ENCODE measurements around the gene MACROH2A2.

The MACROH2A2 gene

GRCh38 chr10:70130878-70131559 lies 78.4 kb downstream of the MACROH2A2 start:
- DNase-seq (ENCODE audit: low read depth in 3 of 3): no peak

GRCh38 chr10:70131560-70131937 lies 78.9 kb downstream of the MACROH2A2 start:
- DNase-seq (ENCODE audit: low read depth in 3 of 3): no peak

GRCh38 chr10:70132098-70133029 lies 79.7 kb downstream of the MACROH2A2 start, which contains the start of gene AIFM2:
TSS of gene AIFM2 (minus strand) at chr10:70132825. CDS start at chr10:70124084, 8,741 bp downstream.
- peak in 1 of 3 experiments; percentile 34 for DNase-seq (ENCODE audit: low read depth in 3 of 3)

- no peak for DNase-seq (ENCODE audit: low read depth in 3 of 3)
Measured at GRCh38 chr10:70135046-70135445, 82.4 kb downstream of the MACROH2A2 start.

GRCh38 chr10:70135684-70136083 lies 83.0 kb downstream of the MACROH2A2 start:
- DNase-seq (ENCODE audit: low read depth in 3 of 3): no peak

- no peak for DNase-seq (ENCODE audit: low read depth in 3 of 3)
Measured at GRCh38 chr10:70137135-70137534, 84.5 kb downstream of the MACROH2A2 start.

GRCh38 chr10:70137927-70138883 lies 85.6 kb downstream of the MACROH2A2 start:
- no peak for DNase-seq (ENCODE audit: low read depth in 3 of 3)

- no peak for DNase-seq (ENCODE audit: low read depth in 3 of 3)
Measured at GRCh38 chr10:70139151-70139996, 86.7 kb downstream of the MACROH2A2 start.

GRCh38 chr10:70139997-70140250 lies 87.3 kb downstream of the MACROH2A2 start:
- no peak for DNase-seq (ENCODE audit: low read depth in 3 of 3)

GRCh38 chr10:70140297-70140696 lies 87.7 kb downstream of the MACROH2A2 start:
- no peak for DNase-seq (ENCODE audit: low read depth in 3 of 3)

GRCh38 chr10:70142555-70142954 lies 89.9 kb downstream of the MACROH2A2 start:
- DNase-seq (ENCODE audit: low read depth in 3 of 3): no peak

GRCh38 chr10:70144372-70145110 lies 91.9 kb downstream of the MACROH2A2 start:
- no peak for DNase-seq (ENCODE audit: low read depth in 3 of 3)

GRCh38 chr10:70145166-70145665 lies 92.6 kb downstream of the MACROH2A2 start:
- no peak for DNase-seq (ENCODE audit: low read depth in 3 of 3)

GRCh38 chr10:70145666-70146488 lies 93.2 kb downstream of the MACROH2A2 start:
- peak; percentile 38 to 63 (median 48) for DNase-seq (ENCODE audit: low read depth in 3 of 3)

- DNase-seq (ENCODE audit: low read depth in 3 of 3): peak; percentile 78 to 93 (median 88)
Measured at GRCh38 chr10:70146489-70147258, 94.0 kb downstream of the MACROH2A2 start, which contains the start of gene TYSND1. TSS of gene TYSND1 (minus strand) at chr10:70146700. CDS start at chr10:70146586, 114 bp downstream.

- DNase-seq (ENCODE audit: low read depth in 3 of 3): no peak
Measured at GRCh38 chr10:70147259-70147625, 94.6 kb downstream of the MACROH2A2 start.

- no peak for DNase-seq (ENCODE audit: low read depth in 3 of 3)
Measured at GRCh38 chr10:70148516-70148915, 95.9 kb downstream of the MACROH2A2 start.

- DNase-seq (ENCODE audit: low read depth in 3 of 3): no peak
Measured at GRCh38 chr10:70155255-70155838, 102.7 kb downstream of the MACROH2A2 start.

All from stimulated activated CD4-positive, alpha-beta T cell treated with anti-CD3 and anti-CD28 coated beads, TNF-alpha, amount 100 ng/mL, for 24 hours (primary cell).